Measurements from ENCODE around the gene CLASRP.

DNA sequence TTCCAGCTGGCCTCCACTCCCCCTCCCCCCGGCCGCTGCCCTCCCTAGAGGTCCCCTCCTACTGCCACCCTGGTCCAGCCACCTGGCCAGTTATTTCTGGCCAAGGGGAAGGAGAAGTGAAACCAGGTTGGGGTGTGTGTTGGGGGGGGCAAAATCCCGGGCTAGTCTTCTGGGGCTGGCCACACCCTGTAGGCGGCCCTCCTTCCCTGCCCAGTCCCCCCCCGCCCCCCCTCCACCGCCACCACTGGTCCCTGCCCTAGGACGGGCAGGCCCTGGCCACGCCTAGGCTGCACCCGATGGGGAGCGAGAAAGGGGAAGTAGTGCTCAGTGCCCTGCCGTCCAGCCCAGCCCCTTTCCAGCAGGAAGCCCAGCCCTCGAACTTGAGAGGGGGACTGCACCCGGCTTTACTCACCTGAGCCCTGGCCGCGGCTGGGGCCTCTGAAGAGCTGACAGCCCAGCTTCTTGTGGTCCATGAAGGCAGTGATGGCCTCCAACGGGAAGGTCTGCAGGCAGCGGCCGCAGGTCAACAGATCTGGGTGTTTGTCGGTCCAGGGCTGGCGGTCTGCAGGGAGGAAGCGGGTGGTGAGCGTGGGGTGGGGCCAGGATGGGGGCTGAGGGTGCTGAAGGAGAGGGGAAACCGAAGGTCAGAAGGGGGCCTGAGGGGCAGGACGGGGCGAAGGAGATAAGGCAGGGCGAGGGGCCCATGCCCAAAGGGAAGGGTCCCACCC, 36.6 kb downstream of the CLASRP start:
- TF ChIP-seq, protein P1, sequence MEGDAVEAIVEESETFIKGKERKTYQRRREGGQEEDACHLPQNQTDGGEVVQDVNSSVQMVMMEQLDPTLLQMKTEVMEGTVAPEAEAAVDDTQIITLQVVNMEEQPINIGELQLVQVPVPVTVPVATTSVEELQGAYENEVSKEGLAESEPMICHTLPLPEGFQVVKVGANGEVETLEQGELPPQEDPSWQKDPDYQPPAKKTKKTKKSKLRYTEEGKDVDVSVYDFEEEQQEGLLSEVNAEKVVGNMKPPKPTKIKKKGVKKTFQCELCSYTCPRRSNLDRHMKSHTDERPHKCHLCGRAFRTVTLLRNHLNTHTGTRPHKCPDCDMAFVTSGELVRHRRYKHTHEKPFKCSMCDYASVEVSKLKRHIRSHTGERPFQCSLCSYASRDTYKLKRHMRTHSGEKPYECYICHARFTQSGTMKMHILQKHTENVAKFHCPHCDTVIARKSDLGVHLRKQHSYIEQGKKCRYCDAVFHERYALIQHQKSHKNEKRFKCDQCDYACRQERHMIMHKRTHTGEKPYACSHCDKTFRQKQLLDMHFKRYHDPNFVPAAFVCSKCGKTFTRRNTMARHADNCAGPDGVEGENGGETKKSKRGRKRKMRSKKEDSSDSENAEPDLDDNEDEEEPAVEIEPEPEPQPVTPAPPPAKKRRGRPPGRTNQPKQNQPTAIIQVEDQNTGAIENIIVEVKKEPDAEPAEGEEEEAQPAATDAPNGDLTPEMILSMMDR (conservative IDR thresholded peaks at IDR 0.05; ENCODE audit: low read length), result no peak
- no peak for TF ChIP-seq EZH2phosphoT487 (IDR thresholded peaks at IDR 0.05; ENCODE audit: borderline replicate concordance, low read depth, low read length)
